NK-92 treated with Interleukin-12 subunit alpha and Interleukin-12 subunit beta, amount 100 ng/mL, for 24 hours (cell line): ENCODE data around the gene USP16.
"Not testable (repeated sequence)": the region's sequence is repeated elsewhere in the genome, so short reads cannot be mapped to it uniquely, and the experiment has no call there.

Experiments used
- DNase-seq: peaks from one replicate; lab custom pipeline; 2025; lab: John Stamatoyannopoulos, UW

The USP16 gene

GRCh38 chr21:29024474-29025327 is at the start of gene USP16:
USP16 (plus strand) TSS chr21:29024668; CDS start chr21:29027914, 3,246 bp downstream.
- peak; percentile 94 for DNase-seq

- no peak for DNase-seq
Observed at GRCh38 chr21:28975397-28975796, 49.1 kb upstream of the USP16 start.

- DNase-seq, result no peak
Observed at GRCh38 chr21:28979092-28979491, 45.4 kb upstream of the USP16 start.

- DNase-seq, result no peak
Observed at GRCh38 chr21:28982637-28983036, 41.8 kb upstream of the USP16 start.

GRCh38 chr21:28986677-28987076 is 37.8 kb upstream of the USP16 start:
- DNase-seq, result no peak

GRCh38 chr21:28988146-28988545 is 36.3 kb upstream of the USP16 start:
- not testable (repeated sequence) for DNase-seq

GRCh38 chr21:28991861-28992525 is 32.5 kb upstream of the USP16 start:
- no peak for DNase-seq

GRCh38 chr21:28992526-28993292 is 31.8 kb upstream of the USP16 start, which contains the start of gene LTN1:
LTN1 (minus strand) TSS chr21:28992877; CDS start chr21:28992805, 72 bp downstream.
- DNase-seq, result peak; percentile 99

GRCh38 chr21:28993293-28993629 is 31.2 kb upstream of the USP16 start:
- no peak for DNase-seq

- DNase-seq, result peak; percentile 89
Observed at GRCh38 chr21:29002442-29003144, 21.9 kb upstream of the USP16 start.

GRCh38 chr21:29005696-29006095 is 18.8 kb upstream of the USP16 start:
- no peak for DNase-seq

GRCh38 chr21:29007135-29007534 is 17.3 kb upstream of the USP16 start:
- no peak for DNase-seq

- no peak for DNase-seq
Observed at GRCh38 chr21:29007810-29008209, 16.7 kb upstream of the USP16 start.

GRCh38 chr21:29008367-29008766 is 16.1 kb upstream of the USP16 start:
- no peak for DNase-seq

- not testable (repeated sequence) for DNase-seq
Observed at GRCh38 chr21:29011236-29011635, 13.2 kb upstream of the USP16 start.

- DNase-seq, result no peak
Observed at GRCh38 chr21:29017639-29018237, 6.7 kb upstream of the USP16 start.

GRCh38 chr21:29018540-29018939 is 5.9 kb upstream of the USP16 start:
- DNase-seq, result no peak

GRCh38 chr21:29022166-29022565 is 2.3 kb upstream of the USP16 start:
- DNase-seq, result no peak

- no peak for DNase-seq
Observed at GRCh38 chr21:29025328-29025713, 853 bp downstream of the USP16 start.

GRCh38 chr21:29029524-29029923 is 5.1 kb downstream of the USP16 start:
- DNase-seq, result no peak

- DNase-seq, result no peak
Observed at GRCh38 chr21:29030909-29031308, 6.4 kb downstream of the USP16 start.

- no peak for DNase-seq
Observed at GRCh38 chr21:29033301-29033700, 8.8 kb downstream of the USP16 start.
